HG03060 (cell line): ENCODE measurements around the gene POLDIP3.
"Not testable (repeated sequence)": the region's sequence is repeated elsewhere in the genome, so short reads cannot be mapped to it uniquely, and the experiment has no call there.

Source experiments
- ATAC-seq: cut with Tn5 transposase; IDR thresholded peaks from one replicate; pipeline ENCODE4 v1.9.1; 2021; ENCODE audit warnings: low read depth, moderate number of reproducible peaks; ENCODE audit not compliant: unreplicated experiment

Gene POLDIP3

GRCh38 chr22:42591987-42592386 lies 22.7 kb downstream of the POLDIP3 start:
- ATAC-seq = no peak

- no peak for ATAC-seq
Measured at GRCh38 chr22:42587588-42588175, 27.0 kb downstream of the POLDIP3 start.

DNA sequence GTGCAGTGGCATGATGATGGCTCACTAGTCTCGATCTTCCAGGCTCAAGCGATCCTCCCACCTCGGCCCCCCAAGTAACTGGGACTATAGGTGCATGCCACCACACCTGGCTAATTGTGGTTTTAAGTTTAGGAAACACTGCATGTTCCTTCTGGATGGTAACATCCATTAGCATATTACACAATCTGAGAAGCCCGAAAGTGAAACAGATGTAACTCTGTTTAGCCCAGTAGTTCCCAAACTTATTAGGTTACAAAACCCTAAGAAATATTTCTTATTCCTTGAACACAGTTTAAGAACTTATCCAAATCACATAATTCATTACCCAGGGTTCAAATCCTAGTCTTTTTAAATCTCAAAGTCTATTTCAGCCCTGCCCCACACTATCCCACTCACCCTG lies 28.3 kb downstream of the POLDIP3 start:
- no peak for ATAC-seq

- no peak for ATAC-seq
Measured at GRCh38 chr22:42585096-42585495, 29.6 kb downstream of the POLDIP3 start.

DNA sequence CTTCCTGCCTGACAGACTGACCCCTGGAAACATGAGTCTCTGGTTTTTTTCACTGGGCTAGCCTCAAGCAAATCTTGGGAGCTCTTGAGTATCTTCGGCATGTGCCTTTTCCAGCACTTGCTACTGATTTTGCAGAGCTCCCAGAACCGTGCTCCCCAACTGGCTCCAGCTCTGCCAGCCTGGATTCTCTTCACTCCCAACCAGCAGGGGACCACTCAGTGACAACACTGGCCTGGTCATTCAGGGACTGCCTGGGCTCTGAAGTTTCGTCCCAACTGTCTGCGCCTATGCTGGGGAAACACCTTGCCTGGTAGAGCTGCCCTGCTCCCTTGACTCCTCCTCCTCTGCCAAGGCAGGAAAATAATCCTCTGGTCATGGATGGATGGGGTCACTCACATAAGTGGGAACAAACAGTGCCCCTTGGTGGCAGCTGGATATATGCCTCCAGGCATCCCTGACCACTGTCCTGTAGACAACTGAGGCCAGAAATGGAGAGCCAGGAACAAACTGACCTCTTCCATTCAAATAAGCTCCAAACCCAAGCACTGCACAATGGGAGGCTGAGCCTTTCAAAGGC lies 30.2 kb downstream of the POLDIP3 start:
- ATAC-seq = no peak

GRCh38 chr22:42582987-42583386 lies 31.7 kb downstream of the POLDIP3 start:
- ATAC-seq = no peak

DNA sequence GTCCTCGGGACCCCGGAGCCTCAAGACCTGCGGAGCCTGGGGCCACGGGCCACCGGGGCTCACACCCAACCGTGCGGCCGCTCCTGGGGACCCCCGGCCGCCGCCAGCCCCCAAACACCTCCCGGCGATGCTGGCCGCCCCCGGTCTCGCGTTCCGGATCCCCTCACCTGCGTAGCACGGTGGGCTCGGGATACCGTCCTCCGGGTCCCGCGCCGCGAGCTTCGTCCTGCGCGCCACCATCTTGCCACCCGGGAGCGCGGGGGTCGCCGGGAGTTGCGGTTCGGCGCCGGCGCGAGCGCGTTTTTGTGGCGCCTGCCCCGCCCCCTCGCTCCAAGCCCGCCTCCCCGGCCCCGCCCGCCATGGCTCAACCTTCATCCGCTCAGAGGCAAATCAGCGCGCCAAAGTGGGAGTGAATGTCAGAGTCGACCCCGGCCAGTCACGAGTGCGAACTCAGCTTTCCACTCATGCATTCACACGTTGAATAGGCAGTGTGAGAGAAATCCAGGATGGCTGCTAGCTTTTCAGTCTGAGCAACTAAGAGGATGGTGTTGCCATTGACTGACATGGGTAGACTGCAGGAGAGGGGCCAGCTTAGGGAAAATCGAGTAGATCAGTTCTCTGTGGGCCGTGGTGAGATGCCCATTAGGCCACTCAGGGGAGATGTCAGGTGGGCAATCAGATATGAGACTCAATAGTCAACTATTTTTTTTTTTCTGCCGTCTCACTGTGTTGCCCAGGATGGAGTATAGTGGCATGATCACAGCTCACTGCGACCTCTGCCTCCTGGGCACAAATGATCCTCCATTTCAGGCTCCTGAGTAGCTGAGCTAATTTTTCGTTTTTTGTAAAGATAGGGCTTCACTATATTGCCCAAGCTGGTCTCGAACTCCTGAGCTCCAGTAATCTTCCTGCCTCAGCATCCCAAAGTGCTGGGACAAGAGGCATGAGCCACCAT lies 32.6 kb downstream of the POLDIP3 start:
- ATAC-seq = no peak

- ATAC-seq = not testable (repeated sequence)
Measured at GRCh38 chr22:42581194-42581761, 33.4 kb downstream of the POLDIP3 start.

GRCh38 chr22:42580040-42580439 lies 34.6 kb downstream of the POLDIP3 start:
- ATAC-seq = not testable (repeated sequence)

GRCh38 chr22:42577623-42578240 lies 37.0 kb downstream of the POLDIP3 start:
- ATAC-seq = no peak

GRCh38 chr22:42577141-42577540 lies 37.5 kb downstream of the POLDIP3 start:
- ATAC-seq = not testable (repeated sequence)

DNA sequence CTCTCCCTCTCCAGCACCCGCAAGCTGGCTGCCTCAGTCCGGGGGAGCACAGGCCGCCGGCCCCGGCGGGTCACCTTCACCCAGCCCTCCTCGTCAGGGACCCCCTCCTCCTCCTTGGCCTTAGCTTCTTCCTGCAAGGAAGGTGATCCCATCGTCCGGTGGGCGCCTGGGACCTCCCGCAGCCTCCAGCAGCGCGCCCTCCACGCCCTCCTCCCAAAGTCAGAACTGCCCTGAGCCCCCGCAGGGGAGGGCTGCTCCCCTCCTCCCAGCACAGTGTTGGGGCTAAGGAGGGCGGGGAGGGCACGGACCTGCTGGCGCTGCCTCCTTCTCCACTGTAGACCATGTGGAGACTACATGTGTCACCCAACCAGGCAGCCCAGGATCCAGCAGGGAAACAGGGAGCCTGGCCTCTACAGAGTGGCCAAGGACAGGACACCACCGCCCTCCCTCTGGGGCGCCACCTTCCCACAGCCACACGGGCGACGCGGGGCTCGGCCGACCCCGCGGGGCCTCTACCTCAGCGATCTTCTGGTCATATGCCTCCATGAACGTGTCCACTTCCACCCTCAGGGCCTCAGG lies 38.6 kb downstream of the POLDIP3 start:
- not testable (repeated sequence) for ATAC-seq

DNA sequence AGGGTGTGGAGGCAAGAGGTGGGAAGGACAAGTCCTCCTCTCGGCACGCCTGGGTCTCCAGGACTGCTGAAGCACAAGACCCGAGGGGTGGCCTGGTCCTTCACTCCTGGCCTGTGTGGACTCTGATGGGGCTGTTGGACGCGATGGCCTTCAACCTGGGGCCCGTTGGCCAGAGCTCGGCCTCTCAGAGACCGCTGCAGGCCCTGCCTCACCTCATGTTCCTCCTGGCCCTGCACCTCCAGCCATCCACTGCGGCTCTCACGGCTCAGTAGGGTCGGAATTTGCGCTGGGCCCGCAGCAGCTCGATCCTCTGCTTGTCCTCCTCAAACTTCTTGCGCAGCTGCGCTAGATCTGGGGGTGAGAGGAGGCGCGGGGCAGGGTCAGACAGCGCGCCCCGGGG lies 40.2 kb downstream of the POLDIP3 start:
- not testable (repeated sequence) for ATAC-seq

GRCh38 chr22:42574046-42574445 lies 40.6 kb downstream of the POLDIP3 start:
- ATAC-seq = not testable (repeated sequence)

- not testable (repeated sequence) for ATAC-seq
Measured at GRCh38 chr22:42571068-42571467, 43.6 kb downstream of the POLDIP3 start.

- not testable (repeated sequence) for ATAC-seq
Measured at GRCh38 chr22:42570580-42570979, 44.1 kb downstream of the POLDIP3 start.

DNA sequence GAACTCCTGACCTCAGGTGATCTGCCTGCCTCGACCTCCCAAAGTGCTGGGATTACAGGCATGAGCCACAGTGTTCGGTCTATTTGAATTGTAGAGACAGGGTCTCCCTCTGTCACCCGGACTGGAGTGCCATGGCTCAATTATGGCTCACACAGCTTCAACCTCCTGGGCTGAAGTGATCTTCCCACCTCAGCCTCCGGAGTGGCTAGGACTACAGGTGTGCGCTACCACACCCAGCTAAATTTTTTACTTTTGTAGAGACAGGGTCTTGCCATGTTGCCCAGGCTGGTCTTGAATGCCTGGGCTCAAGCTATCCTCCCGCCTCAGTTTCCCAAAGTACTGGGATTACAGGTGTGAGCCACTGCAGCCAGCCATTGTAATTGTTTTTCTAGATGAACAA lies 46.7 kb downstream of the POLDIP3 start:
- ATAC-seq = not testable (repeated sequence)

DNA sequence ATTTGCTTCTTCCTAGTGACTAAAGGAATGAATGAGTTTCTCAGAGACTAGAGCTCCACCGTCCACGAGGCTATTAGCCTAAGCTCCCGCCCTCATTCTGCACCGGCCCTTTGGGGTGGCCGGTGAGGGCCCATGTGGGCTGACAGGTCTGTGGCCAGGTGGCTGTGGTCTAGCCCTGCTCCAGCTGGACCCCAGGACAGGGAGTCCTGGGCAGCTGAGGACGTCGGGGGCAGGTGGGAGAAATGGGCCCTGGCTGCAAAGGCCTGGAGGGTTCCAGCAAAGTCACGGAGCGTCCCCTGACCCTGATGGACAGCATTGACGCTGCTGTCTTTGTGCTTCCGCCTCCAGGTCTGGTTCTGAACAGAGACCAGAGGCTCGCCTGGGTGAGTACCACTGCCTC lies 48.7 kb downstream of the POLDIP3 start:
- ATAC-seq = no peak

DNA sequence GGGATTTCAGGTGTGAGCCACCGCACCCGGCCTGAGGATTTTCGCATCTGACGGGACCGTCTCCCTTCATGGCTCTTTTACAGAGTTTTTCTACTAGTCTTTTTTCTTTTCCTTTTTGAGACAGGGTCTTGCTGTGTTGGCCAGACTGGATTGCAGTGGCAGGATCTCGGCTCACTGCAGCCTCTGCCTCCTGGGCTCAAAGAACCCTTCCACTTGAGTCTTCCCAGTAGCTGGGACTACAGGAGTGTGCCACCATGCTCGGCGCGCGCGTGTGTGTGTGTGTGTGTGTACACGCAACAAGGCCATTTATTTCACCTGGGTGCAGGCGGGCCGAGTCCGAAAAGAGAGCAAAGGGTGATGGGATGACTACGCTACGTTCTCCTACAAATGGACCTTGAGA lies 50.0 kb downstream of the POLDIP3 start:
- ATAC-seq = no peak

DNA sequence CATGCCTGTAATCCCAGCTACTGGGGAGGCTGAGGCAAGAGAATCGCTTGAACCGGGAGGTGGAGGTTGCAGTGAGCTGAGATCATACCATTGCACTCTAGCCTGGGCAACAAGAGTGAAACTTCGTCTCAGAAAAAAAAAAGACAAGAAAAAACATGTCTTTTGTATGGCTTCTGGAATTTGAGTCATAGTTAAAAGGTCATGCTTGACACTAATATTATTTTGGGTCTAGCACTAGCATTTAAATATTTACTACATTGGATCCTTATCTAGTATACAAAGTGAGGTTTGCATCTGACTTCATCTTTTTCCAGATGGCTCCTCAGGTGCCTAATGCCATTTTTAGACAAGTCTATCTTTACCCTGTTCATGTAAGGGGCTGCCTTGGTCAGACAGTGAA lies 50.7 kb downstream of the POLDIP3 start:
- not testable (repeated sequence) for ATAC-seq
